Measurements from ENCODE around the gene OSBPL9. TPM values are rescaled to one million over a fixed set of nuclear protein-coding genes. Genes with fewer than 3 reads are reported as not detected.

Gene OSBPL9
- total and polyA plus RNA-seq, 2 experiments from 2014 or later: 32.2 to 37.0 TPM

DNA sequence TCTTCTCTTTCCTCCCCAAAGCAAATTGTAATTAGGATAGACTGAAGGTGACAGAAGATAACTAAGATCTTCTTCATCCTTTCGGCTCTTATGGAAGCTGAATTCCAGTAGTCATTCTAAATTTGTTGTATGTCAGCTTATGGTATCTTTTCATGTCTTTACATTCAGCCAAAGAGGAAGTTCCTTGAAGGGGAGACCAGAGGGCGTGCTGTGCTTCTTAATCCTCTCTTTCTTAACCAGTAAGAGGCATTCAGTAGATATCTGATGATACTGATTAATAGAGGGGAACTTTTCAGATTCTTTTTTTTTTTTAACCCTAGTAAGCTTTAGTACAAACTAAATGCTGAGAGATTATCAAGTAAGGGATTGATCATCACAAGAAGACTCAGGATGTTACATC lies 102.3 kb downstream of the OSBPL9 start:
- 94 to 96% methylated on average over 2 of the region's 2 CpGs for WGBS, 2 experiments (ENCODE audit: low coverage in 1 of 2, low lambda C conversion rate in 2 of 2, missing lambda C conversion rate in 2 of 2)
- TF ChIP-seq EZH2phosphoT487 (IDR thresholded peaks at IDR 0.05; ENCODE audit: insufficient read depth, low read depth) (no peak), EZH2 (IDR thresholded peaks at IDR 0.05; ENCODE audit: insufficient read depth, poor library complexity, severe bottlenecking) (no peak)
- no peak overlapping the region for H3K4me2 ChIP-seq (ENCODE audit: unreplicated experiment)
- no peak overlapping the region for H3K27ac ChIP-seq
- in situ Hi-C loops (cut with MboI): no loop called here
- no peaks in the 10 kb centered on the region for H3F3A ChIP-seq (ENCODE audit: insufficient read depth)
- no peak overlapping the region for H3K9ac ChIP-seq
- no peaks in the 10 kb centered on the region for H3K4me1 ChIP-seq (ENCODE audit: insufficient read depth)
- no peaks in the 10 kb centered on the region for H3K9me2 ChIP-seq (ENCODE audit: insufficient read depth)
- H3K79me2 ChIP-seq (ENCODE audit: insufficient read depth): peaks cover 41% of the 10 kb centered on the region
- DNase-seq: no peak
- no peaks in the 10 kb centered on the region for H3K36me3 ChIP-seq (ENCODE audit: low read depth)
- no peak overlapping the region for H3K4me3 ChIP-seq
- H3K27me3 ChIP-seq (replicated peaks; ENCODE audit: insufficient read depth): no peaks in the 10 kb centered on the region
- no peaks in the 10 kb centered on the region for H4K20me1 ChIP-seq (ENCODE audit: insufficient read depth)
- H3K9me3 ChIP-seq (ENCODE audit: low read depth): no peaks in the 10 kb centered on the region
- H2AFZ ChIP-seq: no peak overlapping the region

GRCh38 chr1:51724797-51725196 lies 107.9 kb downstream of the OSBPL9 start:
- H3K9me2 ChIP-seq (ENCODE audit: insufficient read depth): no peaks in the 10 kb centered on the region
- H4K20me1 ChIP-seq (ENCODE audit: insufficient read depth): no peaks in the 10 kb centered on the region
- WGBS, 2 experiments (ENCODE audit: low coverage in 1 of 2, low lambda C conversion rate in 2 of 2, missing lambda C conversion rate in 2 of 2): 94 to 97% methylated on average over 4 of the region's 4 CpGs
- no peaks in the 10 kb centered on the region for H3F3A ChIP-seq (ENCODE audit: insufficient read depth)
- H3K4me3 ChIP-seq: no peak overlapping the region
- no peak overlapping the region for H2AFZ ChIP-seq
- in situ Hi-C loops (cut with MboI): no loop called here
- H3K79me2 ChIP-seq (ENCODE audit: insufficient read depth): peaks cover 60% of the 10 kb centered on the region
- no peaks in the 10 kb centered on the region; the same call in 1 of the 2 replicates for H3K4me1 ChIP-seq (ENCODE audit: insufficient read depth)
- H3K4me2 ChIP-seq (ENCODE audit: unreplicated experiment): no peak overlapping the region
- no peaks in the 10 kb centered on the region for H3K27me3 ChIP-seq (replicated peaks; ENCODE audit: insufficient read depth)
- TF ChIP-seq EZH2phosphoT487 (IDR thresholded peaks at IDR 0.05; ENCODE audit: insufficient read depth, low read depth): no peak
- no peak for TF ChIP-seq EZH2 (IDR thresholded peaks at IDR 0.05; ENCODE audit: insufficient read depth, poor library complexity, severe bottlenecking)
- no peak overlapping the region for H3K27ac ChIP-seq
- DNase-seq: no peak
- H3K9ac ChIP-seq: no peak overlapping the region
- no peaks in the 10 kb centered on the region for H3K36me3 ChIP-seq (ENCODE audit: low read depth)
- H3K9me3 ChIP-seq (ENCODE audit: low read depth): no peaks in the 10 kb centered on the region

GRCh38 chr1:51726051-51726450 lies 109.2 kb downstream of the OSBPL9 start:
- Histone ChIP-seq H3K27ac (no peak overlapping the region), H3K27me3 (replicated peaks; ENCODE audit: insufficient read depth) (no peaks in the 10 kb centered on the region), H3K36me3 (ENCODE audit: low read depth) (no peaks in the 10 kb centered on the region), H3K4me2 (ENCODE audit: unreplicated experiment) (no peak overlapping the region), H3K79me2 (ENCODE audit: insufficient read depth) (peaks cover 70% of the 10 kb centered on the region), H3F3A (ENCODE audit: insufficient read depth) (no peaks in the 10 kb centered on the region), H3K4me3 (no peak overlapping the region), H3K9me2 (ENCODE audit: insufficient read depth) (no peaks in the 10 kb centered on the region), H2AFZ (no peak overlapping the region), H3K9me3 (ENCODE audit: low read depth) (no peaks in the 10 kb centered on the region), H4K20me1 (ENCODE audit: insufficient read depth) (no peaks in the 10 kb centered on the region), H3K9ac (no peak overlapping the region), H3K4me1 (ENCODE audit: insufficient read depth) (no peaks in the 10 kb centered on the region; the same call in 1 of the 2 replicates)
- no peak for TF ChIP-seq EZH2 (IDR thresholded peaks at IDR 0.05; ENCODE audit: insufficient read depth, poor library complexity, severe bottlenecking)
- no peak for DNase-seq
- in situ Hi-C loops (cut with MboI): no loop called here

GRCh38 chr1:51726544-51727225 lies 109.8 kb downstream of the OSBPL9 start:
- H3K9me2 ChIP-seq (ENCODE audit: insufficient read depth): no peaks in the 10 kb centered on the region
- no peak overlapping the region for H3K4me2 ChIP-seq (ENCODE audit: unreplicated experiment)
- no peaks in the 10 kb centered on the region for H3K27me3 ChIP-seq (replicated peaks; ENCODE audit: insufficient read depth)
- no peaks in the 10 kb centered on the region for H3K36me3 ChIP-seq (ENCODE audit: low read depth)
- no peak overlapping the region for H3K27ac ChIP-seq
- no peaks in the 10 kb centered on the region for H3F3A ChIP-seq (ENCODE audit: insufficient read depth)
- no peak overlapping the region for H3K9ac ChIP-seq
- TF ChIP-seq EZH2 (IDR thresholded peaks at IDR 0.05; ENCODE audit: insufficient read depth, poor library complexity, severe bottlenecking) (no peak), EZH2phosphoT487 (IDR thresholded peaks at IDR 0.05; ENCODE audit: insufficient read depth, low read depth) (no peak)
- H4K20me1 ChIP-seq (ENCODE audit: insufficient read depth): no peaks in the 10 kb centered on the region
- H2AFZ ChIP-seq: no peak overlapping the region
- no peaks in the 10 kb centered on the region; the same call in 1 of the 2 replicates for H3K4me1 ChIP-seq (ENCODE audit: insufficient read depth)
- peaks cover 76% of the 10 kb centered on the region for H3K79me2 ChIP-seq (ENCODE audit: insufficient read depth)
- no peak for DNase-seq
- in situ Hi-C loops (cut with MboI): no loop called here
- WGBS, 2 experiments (ENCODE audit: low coverage in 1 of 2, low lambda C conversion rate in 2 of 2, missing lambda C conversion rate in 2 of 2): 78 to 80% methylated on average over 2 of the region's 2 CpGs
- H3K9me3 ChIP-seq (ENCODE audit: low read depth): no peaks in the 10 kb centered on the region
- no peak overlapping the region for H3K4me3 ChIP-seq

GRCh38 chr1:51727366-51727765 lies 110.5 kb downstream of the OSBPL9 start:
- H3K9me2 ChIP-seq (ENCODE audit: insufficient read depth): no peaks in the 10 kb centered on the region
- no peak overlapping the region for H3K4me3 ChIP-seq
- H3K4me1 ChIP-seq (ENCODE audit: insufficient read depth): no peaks in the 10 kb centered on the region; the same call in 1 of the 2 replicates
- H3F3A ChIP-seq (ENCODE audit: insufficient read depth): no peaks in the 10 kb centered on the region
- WGBS, 2 experiments (ENCODE audit: low coverage in 1 of 2, low lambda C conversion rate in 2 of 2, missing lambda C conversion rate in 2 of 2): 85 to 86% methylated on average over 4 of the region's 4 CpGs
- no peaks in the 10 kb centered on the region for H3K9me3 ChIP-seq (ENCODE audit: low read depth)
- H3K36me3 ChIP-seq (ENCODE audit: low read depth): no peaks in the 10 kb centered on the region
- no peaks in the 10 kb centered on the region for H3K27me3 ChIP-seq (replicated peaks; ENCODE audit: insufficient read depth)
- TF ChIP-seq EZH2 (IDR thresholded peaks at IDR 0.05; ENCODE audit: insufficient read depth, poor library complexity, severe bottlenecking): no peak
- no peak for TF ChIP-seq EZH2phosphoT487 (IDR thresholded peaks at IDR 0.05; ENCODE audit: insufficient read depth, low read depth)
- H3K9ac ChIP-seq: no peak overlapping the region
- H3K27ac ChIP-seq: no peak overlapping the region
- H4K20me1 ChIP-seq (ENCODE audit: insufficient read depth): no peaks in the 10 kb centered on the region
- no peak overlapping the region for H2AFZ ChIP-seq
- H3K4me2 ChIP-seq (ENCODE audit: unreplicated experiment): no peak overlapping the region
- peaks cover 81% of the 10 kb centered on the region for H3K79me2 ChIP-seq (ENCODE audit: insufficient read depth)
- in situ Hi-C loops (cut with MboI): no loop called here
- no peak for DNase-seq
